Measurements from ENCODE around the gene DPYD. TPM values are rescaled to one million over a fixed set of nuclear protein-coding genes. Genes with fewer than 3 reads are reported as not detected.

The DPYD gene
- total and polyA plus RNA-seq, 9 donors: 17.2 to 45.9 (median 38.7) TPM

GRCh38 chr1:97693601-97694000 is 227.2 kb downstream of the DPYD start:
- 95 to 97% (median 95%) methylated on average over 1 of the region's 1 CpG for WGBS, 3 donors

DNA sequence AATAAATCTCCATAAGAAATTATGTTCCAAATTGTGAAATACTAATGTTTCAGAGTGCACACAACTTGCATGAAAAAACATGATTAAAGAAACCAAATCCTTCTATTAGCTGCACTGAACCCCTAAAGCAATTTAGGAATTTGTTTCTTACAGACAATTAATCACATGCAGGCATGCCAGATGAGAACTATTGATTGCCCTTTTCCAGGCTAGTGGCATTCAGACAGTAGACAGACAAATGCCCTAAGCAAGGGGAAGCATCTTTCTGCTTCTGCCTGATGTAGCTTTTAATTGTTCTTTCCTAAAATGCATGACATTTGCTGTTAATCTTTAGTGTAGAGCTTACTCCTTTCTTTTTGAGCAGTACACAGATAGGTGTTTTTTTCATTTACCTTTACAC is 229.5 kb downstream of the DPYD start:
- no peak for TF ChIP-seq CTCF (IDR thresholded peaks at IDR 0.05)
- TF ChIP-seq POLR2A (IDR thresholded peaks at IDR 0.05): no peak
- TF ChIP-seq EP300 (IDR thresholded peaks at IDR 0.05): no peak
- Histone ChIP-seq H3K27ac (no peak overlapping the region), H3K4me1 (ENCODE audit: insufficient read depth) (no peaks in the 10 kb centered on the region), H3K36me3 (no peaks in the 10 kb centered on the region), H3K9me3 (no peaks in the 10 kb centered on the region), H3K4me3 (no peak overlapping the region), H3K27me3 (no peaks in the 10 kb centered on the region)
- no peak for DNase-seq
- intact Hi-C loops (cut with DNase I): no loop called here

More at GRCh38 chr1:97693601-97694000, 227.2 kb downstream of the DPYD start:
- no peak for TF ChIP-seq CTCF (IDR thresholded peaks at IDR 0.05)
- no peak for TF ChIP-seq POLR2A (IDR thresholded peaks at IDR 0.05)
- no peak for TF ChIP-seq EP300 (IDR thresholded peaks at IDR 0.05)
- Histone ChIP-seq H3K4me1 (ENCODE audit: insufficient read depth) (no peaks in the 10 kb centered on the region), H3K4me3 (no peak overlapping the region), H3K27ac (no peak overlapping the region), H3K27me3 (no peaks in the 10 kb centered on the region), H3K36me3 (no peaks in the 10 kb centered on the region), H3K9me3 (no peaks in the 10 kb centered on the region)
- DNase-seq: no peak
- intact Hi-C loops (cut with DNase I): no loop called here

GRCh38 chr1:97685360-97685759 is 235.5 kb downstream of the DPYD start:
- intact Hi-C loops (cut with DNase I): no loop called here
- H3K4me1 ChIP-seq (ENCODE audit: insufficient read depth): no peaks in the 10 kb centered on the region
- H3K4me3 ChIP-seq: no peak overlapping the region
- no peaks in the 10 kb centered on the region for H3K27me3 ChIP-seq
- H3K36me3 ChIP-seq: no peaks in the 10 kb centered on the region
- DNase-seq: no peak
- no peaks in the 10 kb centered on the region for H3K9me3 ChIP-seq
- H3K27ac ChIP-seq: no peak overlapping the region
- TF ChIP-seq EP300 (IDR thresholded peaks at IDR 0.05): no peak
- TF ChIP-seq POLR2A (IDR thresholded peaks at IDR 0.05): no peak
- no peak for TF ChIP-seq CTCF (IDR thresholded peaks at IDR 0.05)
- WGBS, 3 donors: 95 to 97% (median 96%) methylated on average over 2 of the region's 2 CpGs

DNA sequence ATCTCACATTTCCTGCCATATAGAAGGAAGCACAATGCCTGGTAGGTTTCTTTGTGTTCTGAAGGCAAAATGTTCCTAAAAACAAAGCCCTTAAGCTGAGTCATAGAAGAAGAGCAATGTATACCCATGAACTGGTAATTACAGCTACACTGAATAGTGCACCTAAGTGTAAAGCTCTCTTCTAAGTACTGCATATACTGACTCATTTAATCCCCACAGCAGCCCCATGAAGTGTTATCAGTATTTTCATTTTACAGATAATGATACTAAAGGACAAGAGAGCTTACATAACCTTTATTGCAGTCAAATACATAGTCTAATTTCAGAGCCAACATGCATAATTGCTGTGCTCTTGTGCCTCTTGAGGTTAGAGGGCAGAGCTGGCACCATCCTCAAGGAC is 239.9 kb downstream of the DPYD start:
- no peaks in the 10 kb centered on the region for H3K27me3 ChIP-seq
- H3K4me1 ChIP-seq (ENCODE audit: insufficient read depth): no peaks in the 10 kb centered on the region
- no peak for TF ChIP-seq EP300 (IDR thresholded peaks at IDR 0.05)
- TF ChIP-seq CTCF (IDR thresholded peaks at IDR 0.05): no peak
- no peak for TF ChIP-seq POLR2A (IDR thresholded peaks at IDR 0.05)
- intact Hi-C loops (cut with DNase I): no loop called here
- no peak for DNase-seq
- H3K36me3 ChIP-seq: no peaks in the 10 kb centered on the region
- no peak overlapping the region for H3K4me3 ChIP-seq
- no peaks in the 10 kb centered on the region for H3K9me3 ChIP-seq
- no peak overlapping the region for H3K27ac ChIP-seq

DNA sequence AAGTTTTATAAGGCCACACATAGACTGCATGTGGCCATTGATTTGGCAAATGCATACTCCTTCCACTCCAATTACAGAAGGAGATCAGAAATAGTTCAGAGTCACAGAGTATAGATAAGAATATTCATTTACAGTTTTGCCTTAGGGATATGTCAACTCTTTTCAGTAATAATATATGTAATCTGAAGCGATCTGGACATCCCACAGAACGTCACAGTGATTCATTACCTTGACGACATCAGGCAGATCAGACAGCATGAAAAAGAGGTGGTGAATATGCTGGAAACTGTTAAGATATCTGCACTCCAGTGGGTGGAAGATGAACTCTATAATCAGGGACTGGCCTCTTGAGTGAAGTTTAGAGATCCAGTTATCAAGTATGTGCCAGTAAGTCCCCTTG is 240.4 kb downstream of the DPYD start:
- H3K27ac ChIP-seq: no peak overlapping the region
- DNase-seq: no peak
- no peaks in the 10 kb centered on the region for H3K27me3 ChIP-seq
- no peaks in the 10 kb centered on the region for H3K9me3 ChIP-seq
- intact Hi-C loops (cut with DNase I): no loop called here
- WGBS, 3 donors: 81 to 92% (median 85%) methylated on average over 3 of the region's 3 CpGs
- no peak overlapping the region for H3K4me3 ChIP-seq
- no peaks in the 10 kb centered on the region for H3K36me3 ChIP-seq
- TF ChIP-seq CTCF (IDR thresholded peaks at IDR 0.05) (no peak), EP300 (IDR thresholded peaks at IDR 0.05) (no peak), POLR2A (IDR thresholded peaks at IDR 0.05) (no peak)
- no peaks in the 10 kb centered on the region for H3K4me1 ChIP-seq (ENCODE audit: insufficient read depth)

All from ovary (tissue), 9 donors.